GM23338 (cell line): ENCODE results near the gene POMC. TPM values are rescaled to one million over a fixed set of nuclear protein-coding genes. Genes with fewer than 3 reads are reported as not detected.

Experiments used
- ATAC-seq: fragments of 200-7000 bp; cut with Tn5 transposase; 3 replicates; pipeline ENCODE4 v1.9.1; 2020
- DNase-seq: peaks from one replicate; pipeline ENCODE4 v3.0.0-alpha.2; 2015; ENCODE audit warnings: low spot score
- H2AFZ ChIP-seq: fragments of 200-600 bp; sonication (generic); 2 replicates; pipeline ENCODE4 v1.8.0; 2016; ENCODE audit warnings: antibody characterized with exemption, mild to moderate bottlenecking, moderate library complexity
- H3F3A ChIP-seq: fragments of 200-600 bp; sonication (generic); replicated peaks from 2 replicates; pipeline ENCODE4 v1.8.0; 2017; ENCODE audit warnings: antibody characterized with exemption, mixed run types, low read depth
- H3K27ac ChIP-seq: fragments of 200-600 bp; sonication (generic); 2 replicates; pipeline ENCODE4 v1.6.1; 2016; ENCODE audit warnings: low read depth
- H3K27me3 ChIP-seq: fragments of 200-600 bp; sonication (generic); 2 replicates; pipeline ENCODE4 v1.8.0; 2016; ENCODE audit warnings: mild to moderate bottlenecking, mixed run types, moderate library complexity; ENCODE audit not compliant: insufficient read depth
- H3K36me3 ChIP-seq: fragments of 200-600 bp; sonication (generic); 2 replicates; pipeline ENCODE4 v1.8.0; 2016; ENCODE audit warnings: mild to moderate bottlenecking; ENCODE audit not compliant: insufficient read depth
- H3K4me1 ChIP-seq: fragments of 200-600 bp; sonication (generic); 2 replicates; pipeline ENCODE4 v1.8.0; 2016; ENCODE audit warnings: mild to moderate bottlenecking, moderate library complexity; ENCODE audit not compliant: insufficient read depth
- H3K4me2 ChIP-seq: fragments of 200-600 bp; sonication (generic); 2 replicates; pipeline ENCODE4 v1.7.1; 2017; ENCODE audit warnings: mixed run types
- H3K4me3 ChIP-seq: fragments of 200-600 bp; sonication (generic); 2 replicates; pipeline ENCODE4 v1.6.1; 2016; ENCODE audit warnings: mixed run types
- H3K79me2 ChIP-seq: fragments of 200-600 bp; sonication (generic); replicated peaks from 2 replicates; pipeline ENCODE4 v1.8.0; 2017; ENCODE audit warnings: mild to moderate bottlenecking; ENCODE audit not compliant: insufficient read depth
- H3K9me2 ChIP-seq: fragments of 200-600 bp; sonication (generic); 2 replicates; pipeline ENCODE4 v1.8.0; 2017; ENCODE audit not compliant: insufficient read depth
- H4K20me1 ChIP-seq: fragments of 200-600 bp; sonication (generic); replicated peaks from 2 replicates; pipeline ENCODE4 v1.8.0; 2017; ENCODE audit warnings: mild to moderate bottlenecking; ENCODE audit not compliant: insufficient read depth
- H3K27ac Mint-ChIP-seq: 2 replicates; pipeline ENCODE4 v1.8.0; 2020; ENCODE audit warnings: inconsistent platforms, mild to moderate bottlenecking, moderate library complexity, mixed read lengths
- H3K27me3 Mint-ChIP-seq: 3 replicates; pipeline ENCODE4 v1.8.0; 2022; ENCODE audit warnings: low read depth, mild to moderate bottlenecking, moderate library complexity, mixed read lengths, inconsistent platforms; ENCODE audit not compliant: insufficient read depth, poor library complexity
- H3K36me3 Mint-ChIP-seq: 3 replicates; pipeline ENCODE4 v1.8.0; 2021; ENCODE audit warnings: low read depth, mild to moderate bottlenecking, inconsistent platforms, moderate library complexity, mixed read lengths
- H3K4me1 Mint-ChIP-seq: 3 replicates; pipeline ENCODE4 v1.8.0; 2020; ENCODE audit warnings: mild to moderate bottlenecking, inconsistent platforms, mixed read lengths
- H3K4me3 Mint-ChIP-seq: 3 replicates; pipeline ENCODE4 v1.8.0; 2021; ENCODE audit warnings: moderate library complexity, mild to moderate bottlenecking, inconsistent platforms, mixed read lengths
- H3K9me3 Mint-ChIP-seq: 3 replicates; pipeline ENCODE4 v1.8.0; 2020; ENCODE audit warnings: moderate library complexity, mild to moderate bottlenecking, inconsistent platforms, mixed read lengths
- CREB1 ChIP-seq: fragments of 250-450 bp; sonication (Bioruptor Pico); IDR thresholded peaks from 2 replicates; pipeline ENCODE4 v1.5.0; 2020; ENCODE audit warnings: low read depth, mild to moderate bottlenecking, moderate library complexity
- JUNB ChIP-seq: IDR thresholded peaks from one replicate; pipeline ENCODE4 v1.6.1; 2016; ENCODE audit warnings: antibody characterized with exemption; ENCODE audit not compliant: unreplicated experiment
- NANOG ChIP-seq: IDR thresholded peaks from 2 replicates; pipeline ENCODE4 v1.6.1; 2016; ENCODE audit warnings: antibody characterized with exemption, borderline replicate concordance
- POLR2AphosphoS5 ChIP-seq: IDR thresholded peaks from 2 replicates; pipeline ENCODE4 v1.6.1; 2016; ENCODE audit warnings: antibody characterized with exemption, low read depth
- REST ChIP-seq: IDR thresholded peaks from one replicate; pipeline ENCODE4 v1.6.1; 2018; ENCODE audit warnings: antibody characterized with exemption; ENCODE audit not compliant: unreplicated experiment
- ZNF331 ChIP-seq: fragments of 250-450 bp; sonication (Bioruptor Pico); IDR thresholded peaks from 2 replicates; pipeline ENCODE4 v1.5.0; 2020; ENCODE audit warnings: low read depth, mild to moderate bottlenecking, moderate library complexity
- ZNF462 ChIP-seq: fragments of 250-450 bp; sonication (Bioruptor Pico); IDR thresholded peaks from 2 replicates; pipeline ENCODE4 v1.5.0; 2020; ENCODE audit warnings: mild to moderate bottlenecking, moderate library complexity
- polyA plus RNA-seq: library from polyadenylated mRNA; unstranded; fragments of >200 nt; fragmentation: Nextera tagmentation; extraction: Ambion mirVana; gene quantifications from 2 replicates; pipeline ENCODE4 v1.2.1, GENCODE V29; 2016
- total RNA-seq: library from RNA; depleted of rRNA; stranded (reverse); fragments of >200 nt; shearing (Covaris generic); gene quantifications from 2 replicates; pipeline ENCODE4 v1.2.3, GENCODE V29; 2014
- TF ChIP-seq, protein P1 (sequence below): IDR thresholded peaks from 2 replicates; pipeline ENCODE4 v1.6.1; 2016; ENCODE audit warnings: antibody characterized with exemption
- TF ChIP-seq, protein P2 (sequence below), 2 experiments: fragments of 200-600 bp in 1 of 2; sonication (generic) in 1 of 2; conservative IDR thresholded peaks; 2 replicates each; pipeline versions ENCODE4 v1.5.1 to v1.6.1; 2016 to 2017; ENCODE audit warnings: antibody characterized with exemption in 2 of 2, low read depth in 2 of 2, mild to moderate bottlenecking in 2 of 2, moderate library complexity in 1 of 2

Gene POMC
- total and polyA plus RNA-seq, 2 experiments from 2014 or later, result 8.5 to 12.3 TPM

GRCh38 chr2:25115902-25116301, 52.5 kb downstream of the POMC start:
- Mint-ChIP-seq H3K9me3 (no peaks in the 10 kb centered on the region), H3K4me1 (peaks cover under 1% of the 10 kb centered on the region; the same call in 1 of the 3 replicates), H3K4me3 (no peak overlapping the region), H3K36me3 (no peaks in the 10 kb centered on the region), H3K27ac (no peak overlapping the region), H3K27me3 (peaks cover 5% of the 10 kb centered on the region)
- Histone ChIP-seq H3K4me2 (no peak overlapping the region), H3K4me1 (no peaks in the 10 kb centered on the region), H2AFZ (no peak overlapping the region), H3K27ac (no peak overlapping the region), H3K4me3 (no peak overlapping the region), H3K9me2 (0 out of 2 replicates have a peak, but pooled peaks cover 3% of the 10 kb centered on the region), H4K20me1 (no peaks in the 10 kb centered on the region), H3F3A (no peaks in the 10 kb centered on the region), H3K79me2 (no peaks in the 10 kb centered on the region), H3K36me3 (no peaks in the 10 kb centered on the region), H3K27me3 (no peaks in the 10 kb centered on the region)
- ATAC-seq (no peak), DNase-seq (no peak)
- TF ChIP-seq ZNF462 (CRISPR knock-in tag), result no peak
- TF ChIP-seq JUNB, result no peak
- TF ChIP-seq ZNF331 (CRISPR knock-in tag), result no peak
- TF ChIP-seq, protein P1, sequence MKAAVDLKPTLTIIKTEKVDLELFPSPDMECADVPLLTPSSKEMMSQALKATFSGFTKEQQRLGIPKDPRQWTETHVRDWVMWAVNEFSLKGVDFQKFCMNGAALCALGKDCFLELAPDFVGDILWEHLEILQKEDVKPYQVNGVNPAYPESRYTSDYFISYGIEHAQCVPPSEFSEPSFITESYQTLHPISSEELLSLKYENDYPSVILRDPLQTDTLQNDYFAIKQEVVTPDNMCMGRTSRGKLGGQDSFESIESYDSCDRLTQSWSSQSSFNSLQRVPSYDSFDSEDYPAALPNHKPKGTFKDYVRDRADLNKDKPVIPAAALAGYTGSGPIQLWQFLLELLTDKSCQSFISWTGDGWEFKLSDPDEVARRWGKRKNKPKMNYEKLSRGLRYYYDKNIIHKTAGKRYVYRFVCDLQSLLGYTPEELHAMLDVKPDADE, result no peak
- TF ChIP-seq, protein P2, sequence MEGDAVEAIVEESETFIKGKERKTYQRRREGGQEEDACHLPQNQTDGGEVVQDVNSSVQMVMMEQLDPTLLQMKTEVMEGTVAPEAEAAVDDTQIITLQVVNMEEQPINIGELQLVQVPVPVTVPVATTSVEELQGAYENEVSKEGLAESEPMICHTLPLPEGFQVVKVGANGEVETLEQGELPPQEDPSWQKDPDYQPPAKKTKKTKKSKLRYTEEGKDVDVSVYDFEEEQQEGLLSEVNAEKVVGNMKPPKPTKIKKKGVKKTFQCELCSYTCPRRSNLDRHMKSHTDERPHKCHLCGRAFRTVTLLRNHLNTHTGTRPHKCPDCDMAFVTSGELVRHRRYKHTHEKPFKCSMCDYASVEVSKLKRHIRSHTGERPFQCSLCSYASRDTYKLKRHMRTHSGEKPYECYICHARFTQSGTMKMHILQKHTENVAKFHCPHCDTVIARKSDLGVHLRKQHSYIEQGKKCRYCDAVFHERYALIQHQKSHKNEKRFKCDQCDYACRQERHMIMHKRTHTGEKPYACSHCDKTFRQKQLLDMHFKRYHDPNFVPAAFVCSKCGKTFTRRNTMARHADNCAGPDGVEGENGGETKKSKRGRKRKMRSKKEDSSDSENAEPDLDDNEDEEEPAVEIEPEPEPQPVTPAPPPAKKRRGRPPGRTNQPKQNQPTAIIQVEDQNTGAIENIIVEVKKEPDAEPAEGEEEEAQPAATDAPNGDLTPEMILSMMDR (conservative IDR thresholded peaks at IDR 0.05; ENCODE audit: low read depth in 2 of 2), result no peak
- no peak for TF ChIP-seq CREB1 (CRISPR knock-in tag)
- TF ChIP-seq REST, result no peak
- TF ChIP-seq POLR2AphosphoS5, result no peak
- TF ChIP-seq NANOG, result no peak
